NCI-H774 (cell line): ENCODE data around the gene BBIP1.

Experiments used
- DNase-seq: peaks from one replicate; lab custom pipeline; 2025; lab: John Stamatoyannopoulos, UW

Gene BBIP1

GRCh38 chr10:110918643-110919348 lies at the start of gene BBIP1:
Gene BBIP1, minus strand, starts transcription at chr10:110919180. Its CDS starts 1,023 bp downstream, at chr10:110918157.
- peak; percentile 96 for DNase-seq

DNA sequence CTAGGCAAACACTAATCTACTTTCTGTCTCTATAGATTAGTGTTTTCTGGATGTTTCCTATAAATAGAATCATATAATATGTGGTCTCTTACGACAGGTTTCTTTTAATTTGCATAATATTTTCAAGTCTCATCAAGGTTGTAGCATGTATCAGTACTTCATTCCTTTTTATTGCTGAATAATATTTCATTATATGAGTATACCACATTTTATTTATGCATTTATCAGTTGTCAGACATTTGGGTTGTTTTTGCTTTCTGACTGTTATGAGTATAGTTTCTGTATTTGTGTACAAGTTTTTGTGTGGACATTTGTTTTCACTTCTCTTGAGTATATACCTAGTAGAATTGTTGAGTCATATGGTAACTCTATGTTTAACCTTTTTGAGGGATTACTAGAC lies 48.7 kb upstream of the BBIP1 start:
- DNase-seq, result no peak

GRCh38 chr10:110967009-110967630 lies 48.1 kb upstream of the BBIP1 start:
- no peak for DNase-seq

DNA sequence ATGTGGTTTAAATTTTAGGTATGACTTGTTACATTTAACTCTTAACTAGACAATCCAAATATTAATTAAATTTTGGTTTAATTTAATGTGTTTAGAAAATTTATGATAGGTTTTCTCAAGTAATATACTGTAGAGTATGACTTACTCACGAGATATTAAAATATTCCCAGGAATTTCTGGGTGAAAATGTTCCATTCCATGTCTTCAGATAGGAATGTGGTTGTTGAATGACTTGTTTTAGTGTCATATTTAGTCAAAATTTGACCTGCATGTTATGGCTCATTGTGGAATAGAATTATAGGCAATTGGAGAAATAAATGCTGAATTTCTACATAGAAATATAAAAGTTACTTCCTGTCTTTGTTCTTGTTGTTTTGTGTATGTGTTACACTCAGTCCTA lies 47.2 kb upstream of the BBIP1 start:
- no peak for DNase-seq

DNA sequence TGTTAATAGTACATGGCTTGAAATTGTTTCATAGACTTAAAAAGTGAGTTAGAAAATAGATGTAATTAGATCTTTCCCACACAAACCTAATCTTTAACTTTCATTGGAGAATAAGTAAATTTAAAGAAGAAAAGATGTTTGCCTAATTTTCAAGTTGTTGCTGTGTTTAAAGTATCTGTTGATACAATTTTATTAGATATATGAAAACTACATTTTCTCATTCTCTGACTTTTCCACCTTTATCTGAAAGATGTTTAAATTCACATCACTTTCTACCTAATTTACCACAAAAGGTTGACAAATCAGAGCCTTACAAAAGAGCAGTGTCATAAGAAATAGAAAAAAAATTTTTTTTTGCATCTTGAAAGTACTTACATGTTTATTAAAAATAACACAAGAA lies 46.2 kb upstream of the BBIP1 start:
- DNase-seq, result no peak

GRCh38 chr10:110964681-110965080 lies 45.7 kb upstream of the BBIP1 start:
- DNase-seq, result no peak

DNA sequence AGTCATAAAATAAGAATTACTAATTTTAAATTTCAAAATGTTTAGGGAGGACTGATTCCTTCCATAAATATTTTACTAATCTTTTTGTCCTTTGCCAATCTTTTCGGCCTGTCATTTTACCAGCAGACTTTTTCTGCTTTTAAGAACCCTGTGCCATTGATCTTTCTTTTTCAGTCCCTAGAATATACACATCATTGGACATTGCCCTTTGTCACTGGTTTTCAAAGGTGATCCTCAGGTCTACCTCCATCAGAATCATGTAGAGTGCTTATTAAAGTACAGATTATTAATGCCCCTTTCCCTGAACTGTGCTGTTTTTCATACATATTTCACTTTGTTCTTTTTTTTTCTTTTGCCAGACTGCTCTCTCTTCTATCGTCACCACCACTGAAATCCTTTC lies 44.2 kb upstream of the BBIP1 start:
- DNase-seq, result no peak

- DNase-seq, result no peak
These were observed 43.5 kb upstream of the BBIP1 start for GRCh38 chr10:110962443-110962842.

- DNase-seq, result no peak
These were observed 41.3 kb upstream of the BBIP1 start for GRCh38 chr10:110960333-110960712.

DNA sequence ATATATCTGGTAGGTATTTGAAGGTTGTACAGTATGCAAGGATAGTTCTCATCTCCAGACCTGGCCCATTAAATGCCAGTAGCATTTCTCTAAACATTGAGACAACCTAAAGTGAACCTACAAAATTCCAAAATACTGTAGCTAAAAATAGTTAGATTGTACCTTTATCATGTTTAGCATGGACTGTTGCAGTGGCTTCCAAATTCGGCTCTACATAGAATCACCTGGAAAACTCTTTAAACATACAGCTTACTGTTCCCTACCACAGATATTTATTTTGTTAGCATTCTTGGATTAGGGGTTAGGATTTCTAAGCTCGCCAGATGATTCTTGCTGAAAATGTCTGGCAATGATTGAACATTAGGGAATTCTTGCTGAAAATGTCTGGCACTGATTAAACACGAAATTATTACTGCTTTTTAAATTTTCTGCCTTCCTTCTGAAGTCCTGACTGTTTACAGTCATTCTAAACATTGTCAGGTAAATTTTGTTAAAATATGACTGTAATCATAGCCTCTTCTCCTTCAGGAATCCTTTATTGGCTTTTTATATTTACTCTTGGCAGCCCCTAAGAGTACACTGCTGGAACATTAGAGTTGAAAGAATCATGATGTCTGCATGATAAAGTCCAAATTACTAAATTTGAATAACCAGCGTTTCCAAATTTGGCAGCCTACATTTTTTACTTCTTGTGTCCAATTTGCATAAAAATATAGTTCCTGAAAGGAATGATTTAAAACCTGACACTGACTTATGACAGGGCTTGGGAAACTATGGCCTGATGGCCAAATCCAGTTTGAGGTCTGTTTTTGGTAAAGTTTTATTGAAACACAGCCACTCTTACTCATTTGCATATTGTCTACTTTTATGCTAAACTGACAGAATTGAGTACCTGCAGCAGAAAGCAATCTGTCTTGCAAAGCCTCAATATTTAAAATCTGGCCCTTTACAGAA lies 40.7 kb upstream of the BBIP1 start:
- DNase-seq, result no peak

GRCh38 chr10:110957606-110958005 lies 38.6 kb upstream of the BBIP1 start:
- DNase-seq, result no peak

- DNase-seq, result no peak
These were observed 32.4 kb upstream of the BBIP1 start for GRCh38 chr10:110951381-110951780.

- no peak for DNase-seq
These were observed 28.1 kb upstream of the BBIP1 start for GRCh38 chr10:110947061-110947595.

GRCh38 chr10:110946496-110946895 lies 27.5 kb upstream of the BBIP1 start:
- no peak for DNase-seq

- DNase-seq, result no peak
These were observed 25.9 kb upstream of the BBIP1 start for GRCh38 chr10:110944792-110945396.

- DNase-seq, result no peak
These were observed 20.4 kb upstream of the BBIP1 start for GRCh38 chr10:110939419-110939818.

- DNase-seq, result no peak
These were observed 17.8 kb upstream of the BBIP1 start for GRCh38 chr10:110936757-110937156.

- no peak for DNase-seq
These were observed 13.7 kb upstream of the BBIP1 start for GRCh38 chr10:110932505-110933180.

GRCh38 chr10:110931769-110932381 lies 12.9 kb upstream of the BBIP1 start:
- DNase-seq, result no peak

- DNase-seq, result no peak
These were observed 8.5 kb upstream of the BBIP1 start for GRCh38 chr10:110927461-110927860.
